Measurements from ENCODE around the gene TLR8.

Gene TLR8

DNA sequence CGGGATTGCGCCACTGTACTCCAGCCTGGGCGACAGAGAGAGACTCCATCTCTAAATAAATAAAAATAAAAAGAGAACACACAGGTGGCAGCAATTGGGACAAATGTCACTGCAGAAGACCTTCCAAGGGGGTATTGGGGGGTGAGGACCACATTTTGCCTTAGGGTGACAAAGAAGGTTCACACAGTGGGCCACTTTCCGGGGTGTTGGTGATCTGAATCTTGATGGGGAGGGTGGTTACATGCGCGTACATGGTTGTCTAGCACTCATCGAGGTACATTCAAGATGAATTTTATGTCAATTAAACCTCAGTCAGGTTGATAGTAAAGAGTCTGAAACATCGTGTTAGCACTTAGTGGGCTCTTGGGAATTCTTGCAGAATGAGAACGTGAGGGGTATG lies 48.0 kb downstream of the TLR8 start:
- Histone ChIP-seq H3K4me1 (ENCODE audit: low read length) (peaks cover 43% of the 10 kb centered on the region), H3K79me2 (ENCODE audit: low read length) (no peaks in the 10 kb centered on the region), H3K9me2 (replicated peaks; ENCODE audit: insufficient read depth, low read length) (no peaks in the 10 kb centered on the region), H3K4me2 (ENCODE audit: low read depth, low read length) (no peak overlapping the region), H3K36me3 (replicated peaks; ENCODE audit: insufficient read depth, low read length) (no peaks in the 10 kb centered on the region), H2AFZ (ENCODE audit: low read length) (no peak overlapping the region), H4K20me1 (ENCODE audit: insufficient read depth, low read length) (no peaks in the 10 kb centered on the region), H3K27ac (ENCODE audit: low read length) (no peak overlapping the region), H3K4me3 (ENCODE audit: low read length) (no peak overlapping the region), H3F3A (ENCODE audit: insufficient read depth, low read length) (peaks cover 19% of the 10 kb centered on the region), H3K27me3 (replicated peaks; ENCODE audit: insufficient read depth, low read length) (no peaks in the 10 kb centered on the region), H3K9me3 (replicated peaks; ENCODE audit: insufficient read depth, low read length) (no peaks in the 10 kb centered on the region), H3K9ac (ENCODE audit: low read length) (no peak overlapping the region)
- no peak for DNase-seq
- TF ChIP-seq, protein P1, sequence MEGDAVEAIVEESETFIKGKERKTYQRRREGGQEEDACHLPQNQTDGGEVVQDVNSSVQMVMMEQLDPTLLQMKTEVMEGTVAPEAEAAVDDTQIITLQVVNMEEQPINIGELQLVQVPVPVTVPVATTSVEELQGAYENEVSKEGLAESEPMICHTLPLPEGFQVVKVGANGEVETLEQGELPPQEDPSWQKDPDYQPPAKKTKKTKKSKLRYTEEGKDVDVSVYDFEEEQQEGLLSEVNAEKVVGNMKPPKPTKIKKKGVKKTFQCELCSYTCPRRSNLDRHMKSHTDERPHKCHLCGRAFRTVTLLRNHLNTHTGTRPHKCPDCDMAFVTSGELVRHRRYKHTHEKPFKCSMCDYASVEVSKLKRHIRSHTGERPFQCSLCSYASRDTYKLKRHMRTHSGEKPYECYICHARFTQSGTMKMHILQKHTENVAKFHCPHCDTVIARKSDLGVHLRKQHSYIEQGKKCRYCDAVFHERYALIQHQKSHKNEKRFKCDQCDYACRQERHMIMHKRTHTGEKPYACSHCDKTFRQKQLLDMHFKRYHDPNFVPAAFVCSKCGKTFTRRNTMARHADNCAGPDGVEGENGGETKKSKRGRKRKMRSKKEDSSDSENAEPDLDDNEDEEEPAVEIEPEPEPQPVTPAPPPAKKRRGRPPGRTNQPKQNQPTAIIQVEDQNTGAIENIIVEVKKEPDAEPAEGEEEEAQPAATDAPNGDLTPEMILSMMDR (IDR thresholded peaks at IDR 0.05; ENCODE audit: low read length), result no peak
- no peak for TF ChIP-seq EZH2 (optimal IDR thresholded peaks at IDR 0.05; ENCODE audit: low read depth, low read length)
- TF ChIP-seq EZH2phosphoT487 (IDR thresholded peaks at IDR 0.05; ENCODE audit: low read length), result no peak

DNA sequence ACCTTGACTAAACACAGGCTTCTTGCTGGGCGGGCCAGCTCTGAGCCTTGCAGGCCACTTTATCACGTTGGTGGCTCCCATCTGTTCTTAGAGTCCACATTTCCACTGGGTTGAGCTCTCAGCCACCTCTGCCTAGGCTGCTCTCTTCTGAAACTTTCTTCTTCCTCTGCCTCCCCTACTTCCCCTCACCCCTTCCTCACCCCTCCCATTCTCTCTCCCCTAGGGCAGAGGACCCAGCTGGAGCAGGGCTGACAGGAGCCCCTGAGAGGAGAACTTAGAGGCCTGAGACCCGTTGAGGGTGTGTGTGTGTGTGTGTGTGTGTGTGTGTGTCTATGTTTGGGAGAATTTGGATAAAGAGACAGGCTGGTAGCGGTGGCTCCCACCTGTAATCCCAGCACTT lies 48.6 kb downstream of the TLR8 start:
- no peaks in the 10 kb centered on the region for H3K9me3 ChIP-seq (replicated peaks; ENCODE audit: insufficient read depth, low read length)
- DNase-seq, result no peak
- H3K4me3 ChIP-seq (ENCODE audit: low read length), result no peak overlapping the region
- no peak for TF ChIP-seq EZH2 (optimal IDR thresholded peaks at IDR 0.05; ENCODE audit: low read depth, low read length)
- no peak for TF ChIP-seq EZH2phosphoT487 (IDR thresholded peaks at IDR 0.05; ENCODE audit: low read length)
- TF ChIP-seq, protein P1 (IDR thresholded peaks at IDR 0.05; ENCODE audit: low read length), result no peak
- no peak overlapping the region for H3K4me2 ChIP-seq (ENCODE audit: low read depth, low read length)
- no peaks in the 10 kb centered on the region for H4K20me1 ChIP-seq (ENCODE audit: insufficient read depth, low read length)
- no peaks in the 10 kb centered on the region for H3K9me2 ChIP-seq (replicated peaks; ENCODE audit: insufficient read depth, low read length)
- H3K36me3 ChIP-seq (replicated peaks; ENCODE audit: insufficient read depth, low read length), result no peaks in the 10 kb centered on the region
- H3K4me1 ChIP-seq (ENCODE audit: low read length), result peaks cover 37% of the 10 kb centered on the region
- H3K79me2 ChIP-seq (ENCODE audit: low read length), result no peaks in the 10 kb centered on the region
- H3K27me3 ChIP-seq (replicated peaks; ENCODE audit: insufficient read depth, low read length), result no peaks in the 10 kb centered on the region
- no peak overlapping the region for H3K27ac ChIP-seq (ENCODE audit: low read length)
- no peak overlapping the region for H3K9ac ChIP-seq (ENCODE audit: low read length)
- H2AFZ ChIP-seq (ENCODE audit: low read length), result no peak overlapping the region
- peaks cover 19% of the 10 kb centered on the region for H3F3A ChIP-seq (ENCODE audit: insufficient read depth, low read length)

DNA sequence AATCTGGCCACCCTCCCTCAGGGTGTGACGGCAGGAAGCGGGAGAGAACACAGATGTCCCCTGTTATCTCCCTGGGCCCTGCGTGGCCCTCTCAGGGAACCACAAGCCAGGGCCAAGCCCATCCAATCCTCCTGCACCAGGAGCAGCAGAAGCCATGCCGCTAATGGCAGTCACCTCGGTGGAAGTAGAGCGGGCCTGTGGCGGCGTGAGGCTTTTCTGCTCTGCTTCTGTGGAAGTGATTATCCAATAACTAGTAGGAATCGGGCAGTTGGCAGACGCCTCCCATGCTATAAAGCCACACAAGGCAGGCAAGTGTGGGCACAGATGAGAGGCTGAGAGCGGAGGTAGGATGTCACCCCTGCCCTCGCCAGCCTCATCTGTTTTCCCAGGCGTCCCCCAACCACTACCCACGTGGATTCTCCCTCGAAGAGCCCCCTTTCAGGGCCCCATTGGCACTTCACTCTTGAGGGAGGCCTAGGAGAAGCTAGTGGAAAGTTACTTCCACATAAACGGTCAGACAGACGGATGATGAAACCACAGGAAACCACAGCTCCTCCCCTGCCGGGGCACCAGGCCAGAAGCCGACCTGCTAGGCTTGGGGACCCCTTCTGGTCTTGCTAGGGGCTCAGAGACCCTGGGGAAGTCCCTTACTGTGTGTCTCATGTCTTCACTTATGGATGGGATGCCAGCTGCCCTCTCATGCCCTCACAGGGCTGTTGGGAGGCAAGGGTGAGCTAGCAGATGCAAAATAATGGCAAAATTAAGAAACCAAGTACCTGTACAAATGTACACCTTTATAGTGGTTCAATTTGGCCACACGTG lies 49.7 kb downstream of the TLR8 start:
- Histone ChIP-seq H3K79me2 (ENCODE audit: low read length) (no peaks in the 10 kb centered on the region), H3K27ac (ENCODE audit: low read length) (peak overlapping the region; percentile 93), H3K9me2 (replicated peaks; ENCODE audit: insufficient read depth, low read length) (no peaks in the 10 kb centered on the region), H3K27me3 (replicated peaks; ENCODE audit: insufficient read depth, low read length) (no peaks in the 10 kb centered on the region), H3K4me3 (ENCODE audit: low read length) (peak overlapping the region; percentile 21), H3K9me3 (replicated peaks; ENCODE audit: insufficient read depth, low read length) (no peaks in the 10 kb centered on the region), H4K20me1 (ENCODE audit: insufficient read depth, low read length) (no peaks in the 10 kb centered on the region), H3F3A (ENCODE audit: insufficient read depth, low read length) (peaks cover 19% of the 10 kb centered on the region), H3K4me2 (ENCODE audit: low read depth, low read length) (peak overlapping the region; percentile 88), H3K4me1 (ENCODE audit: low read length) (peaks cover 39% of the 10 kb centered on the region), H3K9ac (ENCODE audit: low read length) (peak overlapping the region; percentile 66), H2AFZ (ENCODE audit: low read length) (peak overlapping the region; percentile 36), H3K36me3 (replicated peaks; ENCODE audit: insufficient read depth, low read length) (no peaks in the 10 kb centered on the region)
- TF ChIP-seq EZH2 (optimal IDR thresholded peaks at IDR 0.05; ENCODE audit: low read depth, low read length) (no peak), EZH2phosphoT487 (IDR thresholded peaks at IDR 0.05; ENCODE audit: low read length) (no peak)
- TF ChIP-seq, protein P1 (IDR thresholded peaks at IDR 0.05; ENCODE audit: low read length), result no peak
- DNase-seq, result peak; percentile 66
